Measurements from ENCODE around the gene PPFIA1.
"Not testable (repeated sequence)": the region's sequence is repeated elsewhere in the genome, so short reads cannot be mapped to it uniquely, and the experiment has no call there.

The PPFIA1 gene

GRCh38 chr11:70405679-70406395 lies 135.3 kb downstream of the PPFIA1 start:
- DNase-seq (ENCODE audit: low read depth), result no peak
- no peak for TF ChIP-seq CTCF (IDR thresholded peaks at IDR 0.05; ENCODE audit: low read length, missing control alignments)
- H3K4me3 ChIP-seq (replicated peaks; ENCODE audit: low read depth, low read length), result no peak overlapping the region

DNA sequence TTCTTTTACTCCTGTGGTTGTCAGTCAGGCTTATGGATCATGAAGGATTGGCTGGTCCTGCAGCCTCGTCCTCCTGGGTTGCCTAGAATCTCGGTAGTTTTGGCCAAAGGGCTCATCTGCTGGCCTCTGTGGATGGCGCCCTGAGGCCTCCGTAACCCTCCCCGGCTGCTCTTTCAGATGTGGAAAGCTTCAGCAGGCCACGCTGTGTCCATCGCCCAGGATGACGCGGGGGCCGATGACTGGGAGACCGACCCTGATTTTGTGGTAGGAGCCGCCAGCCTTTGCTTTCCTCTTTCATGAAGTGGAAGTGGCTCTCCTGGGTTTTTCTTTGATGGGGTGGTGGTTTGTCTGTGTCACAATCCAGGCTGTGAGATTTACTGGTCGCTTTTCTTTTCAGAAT lies 136.6 kb downstream of the PPFIA1 start:
- no peak for TF ChIP-seq CTCF (IDR thresholded peaks at IDR 0.05; ENCODE audit: low read length, missing control alignments)
- no peak overlapping the region for H3K4me3 ChIP-seq (replicated peaks; ENCODE audit: low read depth, low read length)
- no peak for DNase-seq (ENCODE audit: low read depth)

DNA sequence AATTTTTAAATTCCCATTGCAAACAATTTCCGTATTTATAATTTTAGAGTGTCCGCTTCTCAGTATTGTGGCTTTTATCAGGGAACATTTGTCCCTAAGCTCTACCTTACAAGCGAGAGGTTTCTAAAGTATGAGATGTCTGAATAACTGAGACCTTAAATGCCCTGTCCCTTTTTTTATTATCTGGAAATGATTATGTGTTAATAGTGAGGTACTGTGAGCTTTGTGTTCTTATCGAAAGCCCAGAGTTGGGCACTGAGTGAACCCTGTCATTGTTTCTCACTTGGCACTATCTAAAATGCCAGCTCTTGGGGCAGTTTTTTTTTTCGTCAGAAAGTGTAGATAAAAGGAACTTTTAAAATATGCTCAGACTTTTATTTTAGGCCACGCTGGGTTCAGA lies 137.3 kb downstream of the PPFIA1 start:
- no peak for DNase-seq (ENCODE audit: low read depth)
- no peak overlapping the region for H3K4me3 ChIP-seq (replicated peaks; ENCODE audit: low read depth, low read length)
- TF ChIP-seq CTCF (IDR thresholded peaks at IDR 0.05; ENCODE audit: low read length, missing control alignments), result no peak

DNA sequence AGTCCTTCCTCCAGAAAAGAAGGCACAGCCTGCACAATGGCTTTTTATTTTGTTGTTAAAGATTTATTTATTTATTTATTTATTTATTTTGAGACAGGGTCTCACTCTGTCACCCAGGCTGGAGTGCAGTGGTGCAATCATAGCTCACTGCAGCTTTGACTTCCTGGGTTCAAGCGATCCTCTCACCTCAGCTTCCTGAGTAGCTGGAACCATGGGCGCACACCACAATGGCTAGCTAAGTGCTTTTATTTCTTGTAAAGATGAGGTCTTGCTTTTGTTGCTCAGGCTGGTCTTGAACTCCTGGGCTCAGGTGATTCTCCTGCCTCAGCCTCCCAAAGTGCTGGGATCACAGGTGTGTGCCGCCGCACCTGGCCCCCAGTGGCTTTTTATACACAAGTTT lies 137.8 kb downstream of the PPFIA1 start:
- not testable (repeated sequence) for DNase-seq (ENCODE audit: low read depth); H3K4me3 ChIP-seq (replicated peaks; ENCODE audit: low read depth, low read length)

- no peak for DNase-seq (ENCODE audit: low read depth)
- H3K4me3 ChIP-seq (replicated peaks; ENCODE audit: low read depth, low read length), result no peak overlapping the region
- TF ChIP-seq CTCF (IDR thresholded peaks at IDR 0.05; ENCODE audit: low read length, missing control alignments), result no peak
Observed at GRCh38 chr11:70409437-70409836, 138.9 kb downstream of the PPFIA1 start.

DNA sequence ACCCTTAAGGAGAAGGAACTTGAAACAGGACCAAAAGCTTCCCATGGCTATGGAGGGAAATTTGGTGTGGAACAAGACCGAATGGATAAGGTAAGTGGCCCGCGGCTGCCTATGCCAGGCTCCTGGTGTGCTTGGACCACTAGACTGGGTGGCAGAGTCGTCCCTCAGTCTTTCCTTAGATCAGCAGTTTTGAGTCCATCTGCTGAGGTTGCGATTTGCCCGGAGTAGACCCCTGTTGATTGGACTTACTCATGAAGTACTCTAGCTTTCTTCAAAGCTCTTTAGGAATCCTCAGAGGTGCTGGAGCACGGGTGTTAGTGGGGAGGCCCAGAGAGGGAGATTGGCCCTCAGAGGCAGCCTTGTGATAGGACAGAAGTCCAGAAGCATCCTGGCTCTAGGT lies 139.4 kb downstream of the PPFIA1 start:
- no peak overlapping the region for H3K4me3 ChIP-seq (replicated peaks; ENCODE audit: low read depth, low read length)
- no peak for TF ChIP-seq CTCF (IDR thresholded peaks at IDR 0.05; ENCODE audit: low read length, missing control alignments)

GRCh38 chr11:70410276-70411205 lies 140.1 kb downstream of the PPFIA1 start:
- TF ChIP-seq CTCF (IDR thresholded peaks at IDR 0.05; ENCODE audit: low read length, missing control alignments), result no peak
- no peak for DNase-seq (ENCODE audit: low read depth)
- H3K4me3 ChIP-seq (replicated peaks; ENCODE audit: low read depth, low read length), result no peak overlapping the region

More for the DNA sequence above, 139.4 kb downstream of the PPFIA1 start:
- DNase-seq (ENCODE audit: low read depth), result no peak

Data from fibroblast of pulmonary artery (primary cell).